NCI-H2196 treated with DMSO at 0.1 percent for 48 hours (cell line): ENCODE measurements around the gene FOXN3.
A peak's percentile ranks its signal among the peaks of the same experiment; 100 is the strongest.

Experiments used
- DNase-seq: peaks from one replicate; lab custom pipeline; 2025; ENCODE audit not compliant: unreplicated experiment; lab: John Stamatoyannopoulos, UW

The FOXN3 gene

GRCh38 chr14:89432226-89432625, 15.2 kb upstream of the FOXN3 start:
- DNase-seq, result no peak

DNA sequence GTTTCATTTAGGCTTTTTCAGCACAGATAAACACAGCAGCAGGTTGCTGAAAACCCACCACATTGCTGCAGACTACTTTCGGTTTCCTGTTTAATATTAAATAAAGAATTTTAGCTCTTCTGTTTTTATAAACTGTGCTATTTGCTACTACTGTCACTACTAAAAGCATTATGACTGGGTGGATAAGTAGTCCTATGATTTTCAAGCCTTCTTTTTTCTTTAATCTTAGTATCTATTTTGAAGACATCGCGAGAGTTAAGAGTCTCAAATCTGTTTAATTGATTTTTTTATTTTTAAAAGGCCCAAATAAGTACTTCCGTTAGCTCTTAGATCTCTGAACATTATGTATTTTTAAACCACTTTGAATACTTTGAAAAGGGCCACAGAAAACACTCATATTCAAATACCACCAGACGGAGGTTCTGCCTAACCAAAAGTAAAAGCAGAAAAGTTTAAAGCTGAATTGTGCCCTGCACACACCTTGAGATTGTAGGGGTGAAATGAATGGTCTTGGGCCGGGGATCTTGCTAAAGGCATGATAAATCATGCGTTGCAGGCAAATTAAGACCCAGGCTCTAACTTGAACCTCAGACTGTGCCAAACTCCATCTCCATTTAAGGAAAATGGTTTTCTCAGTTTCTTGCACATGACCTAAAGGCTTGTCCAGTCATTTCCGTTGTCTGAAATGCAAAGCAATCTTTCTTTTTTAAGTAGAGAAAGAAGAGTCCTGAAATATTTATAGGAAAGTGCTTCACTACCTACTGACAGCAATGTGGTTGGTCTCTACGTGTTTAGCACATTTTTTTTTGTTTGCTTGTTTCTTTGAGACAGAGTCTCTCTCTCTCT, 13.6 kb upstream of the FOXN3 start:
- no peak for DNase-seq

GRCh38 chr14:89429199-89430181, 12.5 kb upstream of the FOXN3 start:
- no peak for DNase-seq

GRCh38 chr14:89428546-89429198, 11.6 kb upstream of the FOXN3 start:
- peak; percentile 54 for DNase-seq

DNA sequence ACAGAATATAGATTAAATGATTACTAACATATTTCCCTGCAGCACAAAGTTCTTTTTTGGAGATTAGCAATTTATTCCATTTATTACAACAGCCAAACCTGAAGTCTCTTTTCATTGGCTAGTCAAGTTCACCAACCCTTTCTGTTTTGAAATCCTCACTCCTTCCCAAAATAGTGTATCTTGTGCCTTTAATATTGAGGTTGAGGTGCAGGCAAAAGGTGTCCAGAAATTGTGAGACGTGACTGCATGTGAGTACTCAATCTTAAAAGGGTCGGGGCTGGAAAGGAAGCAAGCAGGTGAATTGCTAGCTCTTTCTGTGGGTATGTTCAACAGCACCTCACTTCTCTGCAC, 11.1 kb upstream of the FOXN3 start:
- no peak for DNase-seq

- no peak for DNase-seq
Observed at GRCh38 chr14:89427426-89428172, 10.6 kb upstream of the FOXN3 start.

DNA sequence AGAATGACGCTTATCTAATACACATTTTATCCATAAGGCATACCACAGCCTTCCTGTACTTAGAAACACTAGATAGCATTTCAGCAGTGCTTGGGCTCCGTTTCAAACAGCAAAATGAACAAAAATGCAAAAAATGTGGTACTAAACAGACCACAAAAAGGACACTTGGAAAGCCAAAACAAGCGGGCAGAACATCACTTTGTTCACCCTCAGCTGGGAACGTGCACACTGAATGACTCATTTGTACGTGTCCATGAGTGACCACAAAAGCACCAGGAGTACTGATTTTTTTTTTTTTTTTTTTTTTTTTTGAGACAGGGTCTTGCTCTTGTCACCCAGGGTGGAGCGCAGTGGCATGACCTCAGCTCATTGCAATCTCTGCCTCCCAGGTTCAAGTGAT, 8.9 kb upstream of the FOXN3 start:
- DNase-seq, result no peak

DNA sequence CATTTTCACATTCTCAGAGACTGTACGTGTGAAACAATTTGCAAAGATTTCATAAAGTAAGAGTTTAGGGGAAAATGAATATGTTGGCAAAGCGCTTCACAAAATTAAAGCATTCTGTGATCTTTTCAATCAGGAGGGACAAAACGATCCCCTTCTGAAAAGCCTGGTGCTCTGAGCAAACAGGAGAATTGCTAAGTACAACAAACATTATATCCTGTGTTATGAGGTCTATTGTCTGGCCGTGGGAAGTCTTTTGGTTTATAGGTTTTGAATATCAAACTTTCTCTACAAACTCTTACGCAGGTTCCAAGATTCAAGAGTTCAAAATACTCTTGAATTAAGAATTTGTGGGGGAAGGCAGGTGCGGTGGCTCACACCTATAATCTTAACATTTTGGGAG, 7.2 kb upstream of the FOXN3 start:
- no peak for DNase-seq

GRCh38 chr14:89422952-89423345, 5.9 kb upstream of the FOXN3 start:
- DNase-seq, result no peak

DNA sequence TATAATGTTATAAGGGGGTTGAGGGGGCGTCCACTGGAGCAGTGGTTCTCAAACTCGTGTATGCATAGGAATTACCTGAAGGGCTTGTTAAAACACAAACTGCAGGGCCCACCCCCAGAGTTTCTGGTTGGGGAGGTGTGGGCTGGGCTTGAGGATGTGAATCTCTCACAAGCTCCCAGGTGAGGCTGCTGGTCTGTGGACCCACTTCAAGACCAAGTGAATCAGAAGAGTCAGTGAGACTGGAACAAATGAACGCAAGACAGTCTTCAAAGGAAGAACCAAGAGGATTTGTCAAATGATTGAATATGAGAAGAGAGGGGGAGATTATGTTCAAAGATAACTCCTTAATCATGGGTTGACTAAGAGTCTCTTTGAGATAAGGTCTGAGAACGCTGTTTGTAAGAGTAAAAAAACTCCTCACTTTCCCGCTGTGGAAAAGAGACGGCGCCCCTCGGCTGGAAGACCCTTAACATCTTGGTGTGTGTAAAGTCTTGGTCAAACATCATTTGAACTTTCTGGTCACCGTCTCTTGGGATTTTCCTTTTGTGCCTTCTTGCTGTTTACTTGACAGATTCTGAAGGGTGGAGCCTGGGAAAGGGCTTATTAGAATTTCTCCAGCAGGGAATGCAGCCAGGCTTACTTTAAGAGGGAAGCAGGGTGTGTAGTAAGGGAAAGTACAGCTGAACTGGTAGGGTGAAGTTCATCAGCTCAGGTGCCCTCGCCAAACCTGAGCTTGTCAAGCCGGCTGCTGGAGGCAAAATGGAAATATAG, 5.3 kb upstream of the FOXN3 start:
- no peak for DNase-seq

DNA sequence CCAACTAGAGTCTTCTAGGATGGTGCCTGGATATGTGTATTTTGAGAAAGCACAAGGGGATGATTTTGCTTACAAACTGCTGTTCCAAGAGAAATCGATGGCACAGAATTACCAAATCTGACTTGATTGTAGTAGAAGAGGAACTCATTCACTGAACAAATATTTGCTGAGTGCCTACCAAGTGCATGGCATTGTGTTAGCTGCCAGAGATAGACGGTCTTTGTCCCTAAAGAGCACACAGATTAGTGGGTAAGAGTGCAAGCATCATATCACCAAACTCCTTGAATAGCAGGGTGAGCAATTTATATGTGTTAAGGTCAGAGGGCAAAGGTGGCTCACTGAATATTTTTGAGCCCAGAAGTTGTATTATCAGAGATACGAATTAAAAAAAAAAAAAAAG, 3.5 kb upstream of the FOXN3 start:
- no peak for DNase-seq

DNA sequence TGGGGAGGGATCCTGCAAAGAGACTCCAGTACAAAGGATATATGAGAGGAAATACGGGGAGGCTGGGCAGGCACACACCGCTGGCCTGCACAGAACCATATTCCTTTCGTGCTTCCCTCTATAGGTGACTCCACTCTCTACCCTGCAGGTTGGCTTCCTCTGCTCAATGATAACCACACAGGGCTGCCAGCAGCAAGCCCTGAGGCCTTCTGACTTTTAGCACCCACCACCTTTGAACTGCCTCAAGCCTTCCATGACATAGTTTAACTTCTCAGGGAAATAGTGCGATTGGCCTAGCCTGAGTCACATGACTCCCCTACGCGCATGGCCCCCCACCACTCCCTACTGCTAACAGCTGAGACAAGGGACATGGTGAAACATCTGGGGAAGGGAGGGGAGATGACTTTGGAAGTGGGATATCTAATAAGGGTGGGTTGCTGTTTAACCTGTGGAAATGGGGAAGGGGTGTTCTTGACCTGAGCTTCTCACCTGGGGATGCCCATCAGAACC, 3.0 kb upstream of the FOXN3 start:
- DNase-seq, result no peak

DNA sequence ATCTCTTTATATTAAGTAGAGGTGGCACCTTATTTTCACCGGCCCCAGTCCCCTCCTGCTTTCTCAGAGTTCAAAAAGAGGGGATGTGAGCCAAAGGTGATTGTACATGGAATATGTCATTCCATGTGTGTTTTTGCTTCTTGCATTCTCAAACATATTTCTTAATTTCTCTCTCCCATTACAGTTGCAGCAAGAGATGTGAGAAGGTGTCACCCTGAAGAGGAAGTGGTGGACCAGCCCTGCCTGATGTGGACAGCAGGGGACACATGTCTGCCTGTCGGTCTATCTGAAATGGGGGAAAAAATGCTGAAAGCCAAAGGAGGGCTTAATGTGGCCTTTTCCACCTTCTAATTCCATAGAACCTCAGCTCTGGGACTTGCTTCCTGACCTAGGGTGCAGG, 1.9 kb upstream of the FOXN3 start:
- DNase-seq, result no peak

DNA sequence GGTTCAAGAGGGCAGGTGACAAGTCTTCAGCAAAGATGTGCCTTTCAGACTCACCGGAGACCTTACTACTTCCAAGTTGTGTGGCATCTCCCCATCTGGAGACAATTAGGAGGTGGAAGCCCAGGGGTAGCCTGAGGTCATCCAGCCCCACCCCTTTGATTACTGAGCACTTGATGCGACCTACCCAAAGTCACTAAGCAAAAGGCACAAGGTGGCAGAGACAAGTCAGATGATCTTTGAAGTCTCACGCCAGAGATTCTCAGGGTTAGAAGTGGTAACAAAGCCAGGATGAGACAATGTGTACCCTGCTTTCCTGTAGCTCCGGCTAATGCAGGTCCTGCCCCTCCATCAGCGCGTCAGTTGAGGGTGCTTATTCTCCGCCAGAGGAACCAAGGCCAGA, 1.4 kb upstream of the FOXN3 start:
- no peak for DNase-seq

GRCh38 chr14:89417465-89418225, 612 bp upstream of the FOXN3 start:
- no peak for DNase-seq

- DNase-seq, result peak; percentile 21
Observed at GRCh38 chr14:89416002-89416995, 734 bp downstream of the FOXN3 start.

DNA sequence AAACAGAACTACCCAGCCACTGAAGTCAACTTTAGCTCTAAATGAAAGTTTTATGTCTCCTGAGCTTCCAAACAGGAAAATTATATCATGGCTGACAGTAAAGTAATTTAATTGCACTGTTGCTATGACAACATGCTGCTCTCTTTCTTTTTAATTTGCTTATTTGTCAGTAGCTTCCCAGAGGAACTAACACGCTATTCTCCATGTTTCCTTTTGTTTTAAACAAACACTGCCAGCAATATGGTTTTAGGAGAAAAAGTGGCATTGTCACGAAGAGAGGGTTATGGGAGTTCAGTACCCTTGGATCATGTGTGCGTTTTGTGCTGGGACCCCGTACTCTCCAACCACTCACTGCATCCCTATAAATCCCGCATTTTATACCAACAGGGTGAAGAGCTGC, 1.9 kb downstream of the FOXN3 start:
- DNase-seq, result no peak

DNA sequence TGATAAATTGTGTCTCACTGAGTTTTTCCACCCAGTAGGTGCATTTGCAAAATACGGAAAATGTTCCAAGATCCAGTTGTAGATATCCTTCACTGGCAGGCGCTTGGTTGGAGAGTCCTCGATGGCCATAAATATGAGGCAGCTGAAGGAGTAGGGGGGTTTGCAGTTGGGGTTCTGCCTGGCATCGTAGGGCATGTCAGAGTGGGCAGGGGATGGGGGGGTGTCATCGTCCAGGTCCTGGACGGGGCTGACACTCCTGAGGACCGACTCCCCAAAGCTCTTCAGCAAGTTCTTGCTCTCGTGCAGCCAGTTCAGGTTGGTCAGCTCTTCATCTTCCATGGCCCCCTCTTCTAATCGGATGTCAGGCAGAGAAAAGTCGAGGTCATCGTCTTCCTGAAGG, 5.1 kb downstream of the FOXN3 start:
- no peak for DNase-seq
